Stimulated activated naive CD8-positive, alpha-beta T cell treated with anti-CD3 and anti-CD28 coated beads, Interleukin-15, amount 100 ng/mL, for 72 hours (primary cell): ENCODE measurements around the gene BECN2.

Experiments used
- ATAC-seq: fragments of 150-1000 bp; cut with Tn5 transposase; 2 replicates; pipeline ENCODE4 v1.10.0; 2021; ENCODE audit warnings: mild to moderate bottlenecking, moderate library complexity
- DNase-seq, 2 donors: peaks; one replicate each; pipeline ENCODE4 v3.0.0; 2021 to 2022
- H3K27ac Mint-ChIP-seq, 2 donors: one replicate each; pipeline ENCODE4 v1.8.0; 2022; ENCODE audit warnings: mild to moderate bottlenecking in 2 of 2, mixed read lengths in 2 of 2, moderate library complexity in 2 of 2
- H3K27me3 Mint-ChIP-seq: one replicate; pipeline ENCODE4 v1.8.0; 2022; ENCODE audit warnings: mixed read lengths
- H3K4me1 Mint-ChIP-seq: one replicate; pipeline ENCODE4 v1.8.0; 2022; ENCODE audit warnings: mild to moderate bottlenecking, mixed read lengths
- H3K4me3 Mint-ChIP-seq, 2 donors: one replicate each; pipeline ENCODE4 v1.8.0; 2022; ENCODE audit warnings: mild to moderate bottlenecking in 2 of 2, mixed read lengths in 2 of 2, moderate library complexity in 1 of 2
- H3K9me3 Mint-ChIP-seq, 2 donors: one replicate each; pipeline ENCODE4 v1.8.0; 2022; ENCODE audit warnings: mixed read lengths in 2 of 2

Gene BECN2

DNA sequence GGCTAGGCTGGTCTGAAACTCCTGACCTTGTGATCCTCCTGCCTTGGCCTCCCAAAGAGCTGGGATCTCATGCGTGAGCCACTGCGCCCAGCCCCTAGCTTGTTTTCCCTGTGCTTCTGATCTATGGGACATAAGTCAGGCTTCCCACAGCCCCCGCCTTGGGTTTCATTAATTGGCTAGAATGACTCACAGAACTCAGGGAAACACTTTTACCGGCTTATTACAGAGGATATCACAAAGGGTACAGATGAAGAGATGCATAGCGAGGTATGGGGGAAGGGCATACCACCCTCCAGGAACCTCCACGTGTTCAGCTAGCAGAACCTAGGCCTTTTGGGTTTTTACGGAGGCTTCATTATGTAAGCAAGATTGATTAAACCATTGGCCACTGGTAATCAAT is 42.9 kb downstream of the BECN2 start:
- no peak for ATAC-seq
- Mint-ChIP-seq H3K4me3 (no peak overlapping the region), H3K9me3 (no peaks in the 10 kb centered on the region), H3K27me3 (no peaks in the 10 kb centered on the region), H3K4me1 (peaks cover 6% of the 10 kb centered on the region), H3K27ac (no peak overlapping the region)
- no peak for DNase-seq

DNA sequence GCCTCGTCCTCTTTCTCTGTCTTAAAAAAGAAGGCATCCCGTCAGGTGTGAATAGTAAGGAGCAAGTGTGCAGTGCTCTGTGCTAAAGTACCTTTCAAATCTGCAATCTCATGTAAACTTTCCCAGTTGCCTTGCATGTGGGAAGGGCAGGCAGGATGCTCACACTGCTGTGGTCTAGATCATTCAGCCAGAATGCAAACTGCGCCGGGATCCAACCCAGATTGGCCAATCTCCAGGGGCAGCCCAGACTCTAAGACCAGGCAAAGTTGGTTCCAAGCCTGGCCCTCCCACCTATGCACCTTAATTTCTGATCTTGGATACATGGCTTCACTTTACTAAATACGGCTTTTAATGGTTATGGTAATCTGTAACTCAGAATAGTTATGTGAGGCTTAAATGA is 44.5 kb downstream of the BECN2 start:
- H3K4me1 Mint-ChIP-seq = peaks cover 6% of the 10 kb centered on the region
- no peak for DNase-seq
- ATAC-seq = no peak
- H3K27me3 Mint-ChIP-seq = no peaks in the 10 kb centered on the region
- no peaks in the 10 kb centered on the region for H3K9me3 Mint-ChIP-seq
- no peak overlapping the region for H3K4me3 Mint-ChIP-seq
- H3K27ac Mint-ChIP-seq = no peak overlapping the region

DNA sequence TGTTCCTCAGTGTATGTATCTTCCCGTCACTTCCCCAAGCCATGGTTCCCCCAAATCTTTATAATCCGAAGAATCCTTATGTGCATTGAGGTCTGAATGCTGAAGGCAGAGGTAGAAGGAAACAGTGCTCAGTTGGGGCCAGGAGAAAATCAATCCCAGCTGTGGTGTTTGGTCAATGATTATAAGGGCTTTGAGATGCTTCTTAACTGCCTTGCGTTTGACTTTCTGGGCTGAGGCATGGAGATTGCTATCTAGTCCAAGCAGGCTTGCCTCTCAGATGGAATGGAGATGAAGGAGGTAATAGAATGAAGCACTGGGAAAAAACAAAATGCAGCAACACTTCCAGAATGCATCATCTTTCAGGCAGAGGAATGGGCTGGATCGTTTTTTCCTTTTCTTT is 44.9 kb downstream of the BECN2 start:
- peaks cover 6% of the 10 kb centered on the region for H3K4me1 Mint-ChIP-seq
- no peak overlapping the region for H3K4me3 Mint-ChIP-seq
- ATAC-seq (no peak), DNase-seq (no peak)
- no peaks in the 10 kb centered on the region for H3K27me3 Mint-ChIP-seq
- H3K27ac Mint-ChIP-seq = no peak overlapping the region
- no peaks in the 10 kb centered on the region for H3K9me3 Mint-ChIP-seq

DNA sequence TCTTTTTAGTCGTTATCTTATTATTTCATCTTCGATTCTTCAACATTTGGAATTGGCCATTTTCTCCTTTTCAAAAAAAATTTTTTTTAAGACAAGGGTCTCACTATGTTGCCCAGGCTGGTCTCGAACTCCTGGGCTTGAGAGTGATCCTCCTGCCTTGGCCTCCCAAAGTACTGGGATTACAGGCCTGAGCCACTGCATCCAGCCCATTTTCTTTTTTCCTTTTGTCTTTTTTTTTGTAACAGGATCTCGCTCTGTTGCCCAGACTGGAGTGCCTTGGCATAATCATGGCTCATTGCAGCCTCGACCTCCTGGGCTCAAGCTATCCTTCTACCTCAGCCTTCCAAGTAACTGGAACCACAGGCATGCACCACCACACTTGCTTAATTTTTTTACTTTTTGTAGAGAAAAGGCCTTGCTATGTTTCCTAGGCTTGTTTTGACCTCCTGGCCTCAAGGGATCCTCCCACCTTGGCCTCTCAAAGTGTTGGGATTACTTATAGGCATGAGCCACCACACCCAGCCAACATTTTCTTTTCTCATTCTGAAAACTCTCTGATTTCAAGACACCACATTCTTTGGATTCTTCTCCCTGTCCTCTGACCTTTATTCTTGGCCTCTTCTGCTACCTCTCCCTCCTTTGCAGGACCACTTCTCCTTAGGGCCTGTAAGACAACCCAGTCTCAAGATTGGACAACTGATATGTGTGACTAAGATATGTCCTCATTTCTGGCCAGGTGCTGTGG is 47.4 kb downstream of the BECN2 start:
- Mint-ChIP-seq H3K27ac (peak overlapping the region in 1 of 2 donors; percentile 68), H3K9me3 (no peaks in the 10 kb centered on the region), H3K27me3 (peaks cover 6% of the 10 kb centered on the region), H3K4me3 (no peak overlapping the region), H3K4me1 (no peaks in the 10 kb centered on the region)
- DNase-seq (no peak), ATAC-seq (no peak)

DNA sequence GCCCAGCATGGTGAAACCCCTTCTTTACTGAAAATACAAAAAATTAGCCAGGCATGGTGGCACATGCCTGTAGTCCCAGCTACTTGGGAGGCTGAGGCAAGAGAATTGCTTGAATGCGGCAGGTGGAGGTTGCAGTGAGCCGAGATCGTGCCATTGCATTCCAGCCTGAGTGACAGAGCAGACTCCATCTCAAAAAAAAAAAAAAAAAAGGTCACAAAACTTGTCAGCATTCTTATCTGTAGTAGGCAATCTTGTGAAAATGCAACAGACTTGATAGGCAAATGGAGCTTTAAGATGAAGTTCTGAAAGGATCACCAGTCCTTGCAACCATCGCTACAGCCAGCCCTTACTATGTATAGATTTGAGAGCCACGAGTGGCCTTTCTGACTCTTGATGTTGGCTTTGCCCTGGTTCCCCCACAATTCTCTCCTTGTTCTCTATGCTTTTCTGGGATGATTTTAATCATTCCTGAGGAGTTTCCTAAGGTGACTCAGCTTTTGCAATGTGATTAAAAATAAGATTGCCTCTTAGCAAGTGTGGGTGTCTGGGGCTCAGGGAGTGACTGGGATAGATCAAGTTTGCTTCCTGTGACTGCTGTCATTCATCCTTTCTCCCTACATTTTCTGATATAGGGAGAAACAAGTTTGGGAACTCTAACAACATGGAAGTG is 48.4 kb downstream of the BECN2 start:
- no peak for ATAC-seq
- no peak for DNase-seq
- H3K4me3 Mint-ChIP-seq = no peak overlapping the region
- no peaks in the 10 kb centered on the region for H3K9me3 Mint-ChIP-seq
- H3K4me1 Mint-ChIP-seq = no peaks in the 10 kb centered on the region
- H3K27ac Mint-ChIP-seq = no peak overlapping the region
- peaks cover 9% of the 10 kb centered on the region for H3K27me3 Mint-ChIP-seq

DNA sequence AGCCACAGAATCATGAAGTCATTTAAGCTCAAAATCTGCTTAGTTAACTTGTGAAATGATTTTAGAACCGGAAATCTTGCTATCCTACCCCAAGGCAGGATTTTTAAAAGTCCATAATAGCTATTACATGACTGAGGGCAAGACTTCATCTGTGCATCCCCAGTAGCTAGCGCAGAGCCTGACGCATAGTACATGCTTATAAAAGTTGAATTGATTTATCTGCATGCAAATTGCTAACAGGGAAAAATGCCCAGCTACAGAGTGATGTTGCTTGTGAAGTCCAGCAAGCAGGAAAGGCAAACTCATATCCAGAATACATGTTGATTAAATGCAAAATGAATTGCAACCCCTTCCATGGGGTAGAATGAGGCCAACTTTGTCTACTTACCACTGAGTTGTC is 49.4 kb downstream of the BECN2 start:
- H3K4me3 Mint-ChIP-seq = no peak overlapping the region
- H3K9me3 Mint-ChIP-seq = no peaks in the 10 kb centered on the region
- H3K27ac Mint-ChIP-seq = no peak overlapping the region
- DNase-seq (no peak), ATAC-seq (no peak)
- H3K27me3 Mint-ChIP-seq = peaks cover 13% of the 10 kb centered on the region
- no peaks in the 10 kb centered on the region for H3K4me1 Mint-ChIP-seq
